Measurements from ENCODE around the gene MON1B. TPM values are rescaled to one million over a fixed set of nuclear protein-coding genes. Genes with fewer than 3 reads are reported as not detected.
A peak's percentile ranks its signal among the peaks of the same experiment; 100 is the strongest.

MON1B gene
- total RNA-seq, 1 experiment from 2014 or later, result 49.1 TPM

GRCh38 chr16:77211880-77212740 lies 21.1 kb downstream of the MON1B start (continued):
- TF ChIP-seq AFF4 (CRISPR knock-in tag; IDR thresholded peaks at IDR 0.05; ENCODE audit: borderline replicate concordance) (0 out of 2 replicates have a peak, but pooled peaks have one; percentile 71), HMGXB4 (CRISPR knock-in tag; IDR thresholded peaks at IDR 0.05) (peak; percentile 31; the same call in 1 of the 2 replicates), SP1 (CRISPR knock-in tag; conservative IDR thresholded peaks at IDR 0.05) (peak; percentile 80), IRF2 (CRISPR knock-in tag; IDR thresholded peaks at IDR 0.05; ENCODE audit: borderline replicate concordance, low read depth) (no peak), TP53 (CRISPR knock-in tag; IDR thresholded peaks at IDR 0.05) (peak; percentile 79; the same call in 1 of the 2 replicates), E2F4 (CRISPR knock-in tag; IDR thresholded peaks at IDR 0.05; ENCODE audit: borderline replicate concordance, low read depth) (0 out of 2 replicates have a peak, but pooled peaks have one; percentile 56), MYBL2 (CRISPR knock-in tag; IDR thresholded peaks at IDR 0.05) (0 out of 2 replicates have a peak, but pooled peaks have one; percentile 18), ZNF232 (CRISPR knock-in tag; IDR thresholded peaks at IDR 0.05) (no peak), GTF2I (CRISPR knock-in tag; conservative IDR thresholded peaks at IDR 0.05) (no peak), CREM (CRISPR knock-in tag; IDR thresholded peaks at IDR 0.05) (peak; percentile 55; the same call in 1 of the 2 replicates), TEAD1 (CRISPR knock-in tag; IDR thresholded peaks at IDR 0.05) (no peak; the same call in 1 of the 2 replicates), CBFB (CRISPR knock-in tag; IDR thresholded peaks at IDR 0.05; ENCODE audit: low read depth) (peak; percentile 71; the same call in 1 of the 2 replicates), ESRRA (CRISPR knock-in tag; IDR thresholded peaks at IDR 0.05; ENCODE audit: borderline replicate concordance) (no peak), ZNF219 (CRISPR knock-in tag; IDR thresholded peaks at IDR 0.05; ENCODE audit: borderline replicate concordance) (no peak), CREB1 (CRISPR knock-in tag; IDR thresholded peaks at IDR 0.05) (peak; percentile 74; the same call in 1 of the 2 replicates), E2F5 (CRISPR knock-in tag; IDR thresholded peaks at IDR 0.05) (peak; percentile 96), ZNF671 (CRISPR knock-in tag; IDR thresholded peaks at IDR 0.05) (no peak), ELF4 (CRISPR knock-in tag; IDR thresholded peaks at IDR 0.05; ENCODE audit: low read depth) (no peak), ARID4B (CRISPR knock-in tag; IDR thresholded peaks at IDR 0.05; ENCODE audit: borderline replicate concordance) (peak; percentile 2; the same call in 1 of the 2 replicates), SOX15 (CRISPR knock-in tag; IDR thresholded peaks at IDR 0.05) (no peak), EMX1 (CRISPR knock-in tag; IDR thresholded peaks at IDR 0.05) (no peak), NFE2L1 (CRISPR knock-in tag; IDR thresholded peaks at IDR 0.05) (no peak), ATF3 (CRISPR knock-in tag; conservative IDR thresholded peaks at IDR 0.05) (no peak), E2F1 (CRISPR knock-in tag; IDR thresholded peaks at IDR 0.05) (0 out of 2 replicates have a peak, but pooled peaks have one; percentile 23)

Measured in WTC11 (cell line).